ENCODE measurements around the gene USP47.

Gene USP47

GRCh38 chr11:11977206-11977938, 135.6 kb downstream of the USP47 start:
- H3K4me3 ChIP-seq (ENCODE audit: low read depth, low read length): no peak overlapping the region
- no peak for DNase-seq (ENCODE audit: low read depth)
- TF ChIP-seq CTCF (IDR thresholded peaks at IDR 0.05; ENCODE audit: insufficient read depth, low read depth, low read length, missing control alignments): no peak

GRCh38 chr11:11978098-11978637, 136.4 kb downstream of the USP47 start:
- no peak for TF ChIP-seq CTCF (IDR thresholded peaks at IDR 0.05; ENCODE audit: insufficient read depth, low read depth, low read length, missing control alignments)

GRCh38 chr11:11978792-11979487, 137.2 kb downstream of the USP47 start:
- TF ChIP-seq CTCF (IDR thresholded peaks at IDR 0.05; ENCODE audit: insufficient read depth, low read depth, low read length, missing control alignments): no peak
- no peak overlapping the region for H3K4me3 ChIP-seq (ENCODE audit: low read depth, low read length)
- DNase-seq (ENCODE audit: low read depth): no peak

More at GRCh38 chr11:11978098-11978637, 136.4 kb downstream of the USP47 start:
- no peak overlapping the region for H3K4me3 ChIP-seq (ENCODE audit: low read depth, low read length)
- DNase-seq (ENCODE audit: low read depth): no peak

GRCh38 chr11:11979488-11980117, 137.8 kb downstream of the USP47 start:
- no peak for TF ChIP-seq CTCF (IDR thresholded peaks at IDR 0.05; ENCODE audit: insufficient read depth, low read depth, low read length, missing control alignments)
- H3K4me3 ChIP-seq (ENCODE audit: low read depth, low read length): no peak overlapping the region
- DNase-seq (ENCODE audit: low read depth): no peak

GRCh38 chr11:11980200-11980599, 138.4 kb downstream of the USP47 start:
- H3K4me3 ChIP-seq (ENCODE audit: low read depth, low read length): no peak overlapping the region
- DNase-seq (ENCODE audit: low read depth): no peak

GRCh38 chr11:11980841-11981308, 139.1 kb downstream of the USP47 start:
- TF ChIP-seq CTCF (IDR thresholded peaks at IDR 0.05; ENCODE audit: insufficient read depth, low read depth, low read length, missing control alignments): no peak
- no peak for DNase-seq (ENCODE audit: low read depth)
- H3K4me3 ChIP-seq (ENCODE audit: low read depth, low read length): no peak overlapping the region

More at GRCh38 chr11:11980200-11980599, 138.4 kb downstream of the USP47 start:
- TF ChIP-seq CTCF (IDR thresholded peaks at IDR 0.05; ENCODE audit: insufficient read depth, low read depth, low read length, missing control alignments): no peak

All from GM12865 (cell line).